NCI-H510A treated with DMSO at 0.1 percent for 48 hours (cell line): ENCODE measurements around the gene AIPL1.

ENCODE experiments used
- DNase-seq: peaks from one replicate; lab custom pipeline; 2025; lab: John Stamatoyannopoulos, UW

Gene AIPL1

DNA sequence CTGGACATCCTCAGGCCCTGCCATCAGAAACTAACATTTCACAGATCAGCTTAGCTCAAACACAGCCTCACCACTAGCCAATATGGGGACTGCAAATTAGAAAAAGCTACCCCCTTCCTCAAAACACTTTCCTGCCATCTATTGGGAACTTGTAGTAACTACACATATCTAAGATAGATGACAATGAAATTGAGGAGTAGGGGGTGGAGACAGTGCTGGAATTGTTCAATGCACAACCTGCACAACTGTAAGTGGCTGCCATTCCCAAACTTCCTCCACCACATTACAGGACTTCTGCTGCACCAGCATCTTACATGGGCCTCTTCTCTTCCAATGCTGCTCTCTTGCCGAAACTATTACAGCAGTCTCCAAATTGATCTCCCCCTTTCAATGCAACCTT, 21.9 kb downstream of the AIPL1 start:
- DNase-seq, result no peak

GRCh38 chr17:6408735-6409134, 26.2 kb downstream of the AIPL1 start:
- DNase-seq, result no peak

- no peak for DNase-seq
Measured at GRCh38 chr17:6408276-6408675, 26.6 kb downstream of the AIPL1 start.

DNA sequence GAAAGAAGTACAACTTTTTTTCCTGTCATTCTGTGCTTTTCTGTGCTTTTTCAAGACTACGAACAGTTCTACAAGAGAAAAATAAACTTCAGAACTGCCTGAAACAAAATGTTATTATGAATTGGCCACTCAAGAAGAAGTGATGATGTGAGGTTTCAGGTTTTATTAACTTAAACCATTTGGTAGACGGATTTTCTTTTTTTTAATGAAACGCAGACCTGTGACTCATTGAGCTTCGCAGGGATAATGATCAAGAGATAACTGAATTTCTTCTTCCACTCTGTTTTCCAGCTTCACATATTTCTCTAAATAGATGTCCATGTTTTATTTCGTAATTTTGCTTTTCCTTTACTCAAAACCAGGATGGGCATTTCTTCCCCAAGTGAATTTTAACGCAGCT, 32.7 kb downstream of the AIPL1 start:
- DNase-seq, result no peak

GRCh38 chr17:6398955-6399354, 36.0 kb downstream of the AIPL1 start:
- no peak for DNase-seq

- DNase-seq, result no peak
Measured at GRCh38 chr17:6394055-6394606, 40.8 kb downstream of the AIPL1 start.

DNA sequence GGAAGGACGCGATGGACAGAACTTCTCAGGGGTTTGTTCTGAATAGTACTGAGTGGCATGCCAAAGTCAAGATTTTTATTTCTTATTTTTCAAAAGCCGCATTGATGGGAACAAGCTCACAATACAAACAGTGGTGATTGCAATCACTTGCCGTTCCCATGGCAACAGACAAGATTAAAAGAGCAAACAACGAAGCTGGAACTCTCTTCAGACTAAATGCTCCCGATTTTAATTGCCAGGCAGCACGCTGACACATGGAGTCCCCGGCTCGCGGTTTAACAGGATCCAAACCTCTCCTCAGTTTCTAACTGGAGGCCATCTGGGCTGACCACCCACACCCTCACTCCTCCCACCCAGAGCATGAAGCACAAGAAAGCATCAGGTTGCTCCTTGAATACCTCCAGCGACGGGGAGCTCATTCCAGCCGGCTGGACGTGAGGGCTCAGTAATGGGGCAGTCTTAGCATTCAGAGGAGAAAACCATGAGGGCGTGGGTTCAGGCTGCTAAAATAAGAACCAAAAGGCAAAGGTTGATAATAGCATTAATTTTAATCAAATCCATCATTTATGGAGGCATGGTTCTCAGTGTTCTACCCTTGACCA, 41.5 kb downstream of the AIPL1 start:
- no peak for DNase-seq

DNA sequence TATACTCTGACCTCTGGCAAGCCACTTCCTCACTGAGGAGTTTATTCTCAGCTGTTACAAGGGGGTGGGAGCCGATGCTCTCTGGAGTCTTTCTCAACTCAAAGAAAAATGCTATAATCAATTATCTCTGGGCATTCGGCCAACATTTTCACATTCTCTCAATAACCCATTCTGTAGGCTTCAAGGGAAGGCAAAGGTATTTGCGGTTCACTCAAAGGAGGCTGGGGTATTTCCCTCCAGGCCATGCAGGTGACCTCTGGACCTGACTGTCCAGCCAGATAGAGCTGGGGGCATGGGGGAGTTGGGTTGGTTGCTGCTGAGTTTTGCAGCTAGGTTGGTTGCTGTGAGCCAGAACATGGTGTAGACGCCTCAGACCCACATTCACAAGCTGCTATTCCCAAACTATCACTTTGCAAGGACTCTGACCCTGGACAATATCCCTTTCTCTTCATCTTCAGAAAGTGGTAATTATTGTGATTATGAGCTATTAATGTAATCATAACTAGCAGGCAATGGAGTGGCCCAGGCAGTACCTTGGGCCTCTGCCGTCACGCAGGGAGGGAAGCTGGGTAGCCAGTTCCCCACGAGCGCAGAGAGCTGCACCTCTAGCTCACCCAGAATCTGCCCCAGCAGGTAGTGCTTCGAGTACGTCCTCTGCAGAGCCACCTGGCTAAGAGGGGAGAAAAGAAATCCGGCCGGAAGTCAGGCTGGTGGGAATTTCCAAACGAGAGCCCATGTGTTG, 42.1 kb downstream of the AIPL1 start:
- DNase-seq, result no peak

- no peak for DNase-seq
Measured at GRCh38 chr17:6388416-6388815, 46.5 kb downstream of the AIPL1 start.

GRCh38 chr17:6387858-6388257, 47.1 kb downstream of the AIPL1 start:
- DNase-seq, result no peak

GRCh38 chr17:6387442-6387841, 47.5 kb downstream of the AIPL1 start:
- DNase-seq, result no peak

- DNase-seq, result no peak
Measured at GRCh38 chr17:6386041-6386630, 48.8 kb downstream of the AIPL1 start.

DNA sequence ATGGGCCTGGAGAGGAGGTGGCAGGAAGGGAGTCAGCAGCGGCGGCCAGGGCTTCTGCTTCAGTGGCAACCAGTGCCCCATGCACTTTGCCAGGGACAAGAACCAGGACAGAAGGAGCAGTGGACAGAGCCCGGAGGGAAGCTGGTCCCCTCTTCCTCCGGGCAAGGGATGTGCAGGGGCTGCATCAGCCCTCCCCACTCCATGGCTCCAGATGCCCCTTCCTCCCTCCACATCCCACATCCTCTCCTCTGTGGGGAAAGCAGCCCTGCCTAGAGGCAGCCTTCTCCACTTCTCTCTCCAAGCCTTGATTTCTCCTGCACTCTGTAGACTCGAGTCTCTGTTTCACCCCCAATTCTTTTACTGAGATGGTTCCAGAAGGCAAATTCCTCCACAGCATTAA, 50.4 kb downstream of the AIPL1 start:
- DNase-seq, result no peak

GRCh38 chr17:6381526-6382465, 53.1 kb downstream of the AIPL1 start:
- no peak for DNase-seq

DNA sequence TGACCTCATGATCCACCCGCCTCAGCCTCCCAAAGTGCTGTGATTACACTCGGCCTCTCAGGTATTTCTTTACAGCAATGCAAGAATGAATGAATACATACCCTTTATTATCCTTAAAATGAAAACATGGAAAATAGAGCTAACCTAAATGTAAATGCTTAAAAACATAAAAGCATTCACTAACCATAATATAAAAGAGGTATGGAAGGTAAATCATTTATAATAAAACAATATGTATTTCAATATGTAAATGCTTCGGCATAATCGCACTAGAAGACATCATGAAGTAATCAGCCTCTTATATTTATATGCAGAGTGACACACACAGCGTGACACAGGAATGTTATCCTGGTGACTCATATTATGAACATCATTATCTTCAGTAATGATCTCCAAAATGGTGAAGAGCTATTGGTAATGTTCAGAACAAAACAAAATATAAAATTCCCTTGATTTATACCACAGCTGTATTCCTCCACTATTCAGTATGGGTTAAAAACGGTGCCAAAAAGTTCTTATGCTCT, 53.9 kb downstream of the AIPL1 start:
- DNase-seq, result no peak

GRCh38 chr17:6377906-6378305, 57.0 kb downstream of the AIPL1 start:
- DNase-seq, result no peak

GRCh38 chr17:6376931-6377361, 58.0 kb downstream of the AIPL1 start:
- DNase-seq, result no peak

DNA sequence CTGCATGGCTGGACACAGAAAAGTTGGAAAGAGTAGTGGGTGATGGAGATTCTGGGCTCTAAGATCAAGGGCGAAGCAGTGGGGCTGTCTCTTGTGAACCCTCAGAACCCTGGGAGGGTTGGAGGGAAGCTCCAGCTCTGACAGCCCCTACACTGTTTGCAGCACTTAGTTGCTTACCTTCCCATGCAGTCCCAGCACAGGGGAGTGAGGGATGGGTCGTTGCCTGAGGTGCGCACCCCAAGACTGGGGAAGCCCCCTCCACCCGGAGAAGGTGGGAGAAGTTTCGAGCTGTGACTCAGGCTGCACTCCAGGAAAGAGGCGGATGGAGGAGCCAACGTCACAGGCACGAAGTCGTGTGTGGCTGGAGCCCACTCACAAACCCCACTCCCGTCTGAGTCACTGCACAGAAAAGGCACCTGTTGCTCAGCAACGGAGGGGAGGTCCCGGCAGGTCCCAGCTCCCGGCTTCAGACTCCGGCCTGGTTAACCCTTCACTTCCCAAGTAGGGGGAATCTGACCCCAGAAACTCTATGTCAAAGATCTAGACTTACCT, 60.1 kb downstream of the AIPL1 start:
- DNase-seq, result no peak

- DNase-seq, result no peak
Measured at GRCh38 chr17:6374271-6374691, 60.6 kb downstream of the AIPL1 start.
